Endothelial cell of hepatic sinusoid (primary cell): ENCODE results near the gene IL16.

Experiments
- in situ Hi-C: cut with HindIII; loops from 2 replicates; pipeline ENCODE4 v1.10.0; 2017; ENCODE audit warnings: low sequenced_read_pairs

Gene IL16

DNA sequence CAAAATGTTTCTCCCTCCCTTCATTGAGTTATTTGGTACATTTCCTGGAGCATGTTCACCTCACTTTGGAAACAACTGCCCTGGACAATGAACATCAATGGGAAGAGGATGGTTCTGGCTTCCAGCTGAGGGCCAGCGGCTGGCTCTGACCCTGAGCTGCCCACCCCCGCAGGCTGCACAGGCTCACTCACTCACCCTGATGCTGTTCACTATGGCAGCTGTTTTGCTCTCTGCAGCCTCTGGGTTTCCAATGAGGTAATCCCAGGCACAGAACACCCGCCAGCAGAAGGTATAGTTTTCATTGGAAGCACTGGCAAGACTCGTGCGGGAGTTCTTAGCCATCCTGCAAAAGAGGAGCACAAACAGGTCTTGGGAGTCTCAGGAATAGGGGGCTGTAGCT is 159.6 kb downstream of the IL16 start:
- in situ Hi-C loops: no loop called here

DNA sequence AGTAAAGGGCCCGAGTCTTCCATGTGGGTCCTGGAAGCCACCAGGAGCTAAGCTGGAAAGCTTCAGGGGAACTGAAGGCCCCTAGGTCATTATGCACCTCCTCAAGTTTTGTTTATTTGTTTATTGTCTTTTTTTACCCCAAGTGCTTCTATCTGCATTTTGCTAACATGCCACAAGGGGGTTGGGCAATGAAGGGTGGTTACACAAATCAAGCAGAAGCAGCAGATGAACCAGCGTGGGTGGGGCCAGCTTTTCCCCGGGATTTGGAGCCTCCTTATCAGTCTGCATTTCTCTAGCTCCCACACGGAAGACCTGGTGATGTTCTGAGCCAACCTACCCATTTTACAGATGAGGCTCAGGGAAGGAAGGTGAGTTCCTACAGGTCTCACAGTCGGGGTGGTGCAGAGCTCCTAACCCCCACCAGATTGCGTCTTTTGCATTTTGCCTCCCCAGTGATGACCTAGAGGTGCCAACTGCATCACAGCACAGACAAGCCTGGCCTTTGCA is 160.6 kb downstream of the IL16 start:
- in situ Hi-C loops: no loop called here

DNA sequence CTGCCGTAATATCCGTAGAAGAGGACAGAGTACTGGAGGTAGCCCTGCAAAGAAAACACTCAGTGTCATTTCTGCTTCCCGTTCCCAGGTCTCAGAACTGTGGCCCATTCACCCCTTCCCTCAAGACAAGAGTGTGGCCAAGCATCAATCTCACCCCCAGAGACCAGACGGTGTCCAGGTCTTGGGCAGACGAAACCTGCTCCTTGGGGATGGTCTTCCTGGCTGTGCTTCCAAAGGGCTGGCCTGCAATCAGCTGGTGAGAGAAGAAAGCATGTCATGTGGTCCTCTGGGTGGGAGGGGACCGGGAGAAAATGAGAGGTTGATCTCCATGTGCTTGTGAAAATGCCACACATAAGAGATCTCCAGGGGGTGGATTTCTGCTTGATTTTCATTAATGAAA is 161.6 kb downstream of the IL16 start:
- in situ Hi-C loops: no loop called here

DNA sequence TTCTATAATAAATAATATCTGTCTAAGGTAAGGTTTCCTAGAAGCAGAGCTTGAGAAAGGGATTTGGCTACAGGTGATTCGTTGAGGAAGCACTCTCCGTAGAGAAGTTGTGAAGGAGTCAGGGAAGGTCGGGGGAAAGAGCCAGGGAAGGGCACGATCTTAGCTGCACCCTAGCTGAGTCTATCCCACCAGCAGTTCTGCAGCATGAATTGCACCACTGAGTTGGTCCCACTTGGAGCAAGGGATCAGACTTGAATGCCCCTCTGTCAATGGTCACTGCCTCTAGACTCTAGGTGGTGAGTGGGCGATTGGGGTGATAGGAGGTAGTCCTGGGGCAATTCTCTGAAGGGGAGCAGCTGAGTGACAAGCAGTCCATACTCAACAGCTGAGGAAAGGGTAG is 163.8 kb downstream of the IL16 start:
- in situ Hi-C loops: no loop called here

DNA sequence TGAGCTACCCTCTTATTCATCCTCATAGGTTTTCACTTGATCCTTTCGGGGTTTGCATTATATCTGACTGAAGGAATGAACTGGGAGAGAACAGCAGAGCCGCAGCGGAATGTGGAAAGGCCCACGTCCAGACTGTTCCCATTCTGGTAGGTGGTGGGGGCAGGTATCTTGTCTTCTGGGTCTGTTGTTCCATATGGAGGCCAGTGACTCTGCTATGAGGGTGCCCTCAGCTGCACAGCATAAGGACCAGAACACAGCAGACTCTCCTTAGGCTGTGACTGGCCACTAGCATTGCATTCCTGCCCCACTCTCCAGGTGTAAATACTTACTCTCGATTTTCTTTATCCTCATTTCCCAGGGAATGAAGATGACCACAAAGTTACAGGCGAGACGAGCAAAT is 165.2 kb downstream of the IL16 start:
- in situ Hi-C loops: no loop called here

DNA sequence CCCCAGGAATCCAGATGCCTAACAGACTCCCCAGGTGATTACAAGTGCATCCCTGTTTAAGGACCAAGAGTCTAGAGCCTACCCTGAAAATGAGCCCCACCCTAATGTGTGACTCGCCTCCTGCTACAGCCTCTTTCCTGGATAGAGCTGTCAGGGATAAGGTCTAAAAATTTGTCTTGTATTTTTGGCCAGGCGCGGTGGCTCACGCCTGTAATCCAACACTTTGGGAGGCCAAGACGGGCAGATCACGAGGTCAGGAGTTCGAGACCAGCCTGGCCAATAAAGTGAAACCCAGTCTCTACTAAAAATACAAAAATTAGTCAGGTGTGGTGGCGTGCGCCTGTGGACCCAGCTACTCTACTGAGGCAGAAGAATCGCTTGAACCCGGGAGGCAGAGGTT is 166.1 kb downstream of the IL16 start:
- in situ Hi-C loops: no loop called here

DNA sequence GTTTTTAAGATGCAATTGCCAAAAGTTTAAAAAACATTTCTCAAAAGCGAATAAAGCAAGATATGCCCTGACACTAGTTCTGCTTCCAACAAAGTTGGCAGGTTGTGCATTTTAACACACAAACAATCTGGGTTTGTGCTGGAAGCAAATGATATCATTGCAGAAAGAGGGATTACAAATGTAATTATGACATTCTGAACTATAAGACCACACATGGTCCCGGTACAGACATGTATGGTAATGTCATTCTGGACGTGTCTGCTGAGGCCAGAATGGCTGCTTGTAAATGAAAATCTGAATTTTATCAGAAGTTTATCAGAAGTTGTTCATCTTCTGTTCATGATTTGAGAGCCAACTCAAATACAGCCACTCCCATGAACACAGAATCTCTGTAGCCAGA is 166.6 kb downstream of the IL16 start:
- in situ Hi-C loops: no loop called here
